Thoracic aorta (tissue), 2 donors: ENCODE results near the gene CIAO3. TPM values are rescaled to one million over a fixed set of nuclear protein-coding genes. Genes with fewer than 3 reads are reported as not detected.

Experiments
- ATAC-seq: fragments of 150-250 bp; one replicate; pipeline ENCODE4 v1.8.0; 2017; ENCODE audit warnings: low read depth; ENCODE audit not compliant: insufficient number of reproducible peaks, low FRiP score
- DNase-seq: peaks from one replicate; pipeline ENCODE4 v3.0.0-alpha.2; 2020; ENCODE audit warnings: low spot score
- H3K27ac ChIP-seq, 2 donors: fragments of 200-600 bp; sonication (generic); 1 replicate in 1 of 2; 2 replicates in 1 of 2; pipeline ENCODE4 v1.5.1; 2016; ENCODE audit warnings: mild to moderate bottlenecking in 2 of 2, moderate library complexity in 2 of 2
- H3K27me3 ChIP-seq: fragments of 200-600 bp; sonication (generic); replicated peaks from 2 replicates; pipeline ENCODE4 v1.6.0; 2016; ENCODE audit warnings: mild to moderate bottlenecking; ENCODE audit not compliant: insufficient read depth
- H3K36me3 ChIP-seq: fragments of 200-600 bp; sonication (generic); one replicate; pipeline ENCODE4 v1.5.1; 2016
- H3K4me1 ChIP-seq, 2 donors: fragments of 200-600 bp; sonication (generic); 1 replicate in 1 of 2; 2 replicates in 1 of 2; pipeline versions ENCODE4 v1.5.1 to v1.6.0; 2016; ENCODE audit warnings: low read depth in 2 of 2, mild to moderate bottlenecking in 1 of 2; ENCODE audit not compliant: control insufficient read depth in 1 of 2
- H3K4me3 ChIP-seq: fragments of 200-600 bp; sonication (generic); 2 replicates; pipeline ENCODE4 v1.5.1; 2016; ENCODE audit warnings: mild to moderate bottlenecking
- H3K9me3 ChIP-seq: fragments of 200-600 bp; sonication (generic); 2 replicates; pipeline ENCODE4 v1.5.1; 2016
- CTCF ChIP-seq: fragments of 200-600 bp; sonication (generic); IDR thresholded peaks from one replicate; pipeline ENCODE4 v1.5.1; 2019; ENCODE audit warnings: antibody characterized with exemption
- total RNA-seq, 2 donors: library from RNA; depleted of rRNA; stranded (reverse); fragments of >200 nt; gene quantifications; one replicate each; pipeline versions ENCODE4 v1.1.0 to v1.2.3, GENCODE V29; 2016

The CIAO3 gene
- total RNA-seq, 2 donors from 2014 or later = 27.0 to 30.3 TPM

GRCh38 chr16:774086-775001 lies 33.5 kb upstream of the CIAO3 start:
- Histone ChIP-seq H3K27ac (no peak overlapping the region), H3K36me3 (no peaks in the 10 kb centered on the region), H3K27me3 (no peaks in the 10 kb centered on the region), H3K9me3 (no peaks in the 10 kb centered on the region), H3K4me3 (no peak overlapping the region), H3K4me1 (no peaks in the 10 kb centered on the region)
- no peak for ATAC-seq
- no peak for TF ChIP-seq CTCF
- no peak for DNase-seq

GRCh38 chr16:772959-773358 lies 32.2 kb upstream of the CIAO3 start:
- H3K27ac ChIP-seq = no peak overlapping the region
- H3K36me3 ChIP-seq = no peaks in the 10 kb centered on the region
- H3K4me1 ChIP-seq = no peaks in the 10 kb centered on the region
- TF ChIP-seq CTCF = no peak
- DNase-seq = no peak
- H3K4me3 ChIP-seq = no peak overlapping the region
- no peaks in the 10 kb centered on the region for H3K27me3 ChIP-seq
- no peaks in the 10 kb centered on the region for H3K9me3 ChIP-seq
- no peak for ATAC-seq

GRCh38 chr16:770411-770810 lies 29.6 kb upstream of the CIAO3 start:
- H3K4me3 ChIP-seq = no peak overlapping the region
- H3K36me3 ChIP-seq = no peaks in the 10 kb centered on the region
- no peak overlapping the region for H3K27ac ChIP-seq
- DNase-seq (no peak), ATAC-seq (no peak)
- TF ChIP-seq CTCF = no peak
- H3K9me3 ChIP-seq = no peaks in the 10 kb centered on the region
- no peaks in the 10 kb centered on the region for H3K27me3 ChIP-seq
- H3K4me1 ChIP-seq = no peaks in the 10 kb centered on the region

- Histone ChIP-seq H3K4me1 (no peaks in the 10 kb centered on the region), H3K4me3 (no peak overlapping the region), H3K36me3 (no peaks in the 10 kb centered on the region), H3K27ac (no peak overlapping the region), H3K9me3 (no peaks in the 10 kb centered on the region), H3K27me3 (no peaks in the 10 kb centered on the region)
- no peak for TF ChIP-seq CTCF
- no peak for ATAC-seq
- DNase-seq = no peak
Observed at GRCh38 chr16:769934-770333, 29.1 kb upstream of the CIAO3 start.

- H3K4me3 ChIP-seq = no peak overlapping the region
- H3K9me3 ChIP-seq = no peaks in the 10 kb centered on the region
- ATAC-seq (no peak), DNase-seq (no peak)
- no peaks in the 10 kb centered on the region for H3K4me1 ChIP-seq
- H3K27me3 ChIP-seq = no peaks in the 10 kb centered on the region
- H3K27ac ChIP-seq = no peak overlapping the region
- TF ChIP-seq CTCF = no peak
- H3K36me3 ChIP-seq = no peaks in the 10 kb centered on the region
Observed at GRCh38 chr16:769184-769784, 28.5 kb upstream of the CIAO3 start.
